GM10847 (cell line): ENCODE data around the gene MOB3B.

Experiments
- POLR2A ChIP-seq: IDR thresholded peaks from 2 replicates; pipeline ENCODE4 v1.6.1; 2011; ENCODE audit not compliant: insufficient read length; ENCODE audit errors: extremely low read depth

Gene MOB3B

DNA sequence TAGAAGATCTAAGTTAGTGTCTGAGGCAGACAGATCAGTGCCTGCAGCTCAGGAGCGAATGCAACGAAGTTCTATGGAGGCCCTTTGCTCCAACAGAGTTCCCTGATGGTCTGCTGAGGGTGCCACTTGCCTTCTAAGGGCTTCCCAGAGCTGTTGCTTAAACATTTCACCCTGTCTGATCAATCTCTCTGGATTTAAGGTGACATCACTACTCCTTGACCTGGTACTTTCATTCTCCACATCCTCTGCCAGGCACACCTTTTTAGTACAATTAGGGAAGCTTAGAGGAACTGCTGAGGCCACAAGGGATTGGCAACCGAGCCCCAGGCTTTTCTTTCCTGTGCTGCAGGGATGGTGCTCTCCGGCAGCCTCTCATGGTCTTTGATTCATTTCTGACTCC is 99.7 kb downstream of the MOB3B start:
- no peak for TF ChIP-seq POLR2A

DNA sequence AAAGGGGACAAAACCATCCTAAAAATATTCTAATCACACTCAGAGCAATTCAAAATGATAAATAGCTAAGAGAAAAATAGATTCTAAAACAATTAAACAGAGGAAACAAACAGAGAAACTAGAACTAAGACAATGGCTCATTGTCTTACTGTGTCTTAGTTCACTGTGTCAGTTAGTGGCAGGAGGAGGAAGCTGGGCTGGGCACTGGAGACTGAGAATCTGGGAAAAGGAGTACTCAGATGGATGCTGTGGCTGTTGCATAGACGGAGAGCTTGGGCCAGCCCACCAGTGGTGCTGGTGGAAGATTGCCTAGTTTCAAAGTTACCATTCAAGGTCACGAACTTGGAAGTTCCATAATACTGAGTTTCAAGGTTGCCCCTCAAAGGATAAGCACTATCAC is 100.2 kb downstream of the MOB3B start:
- no peak for TF ChIP-seq POLR2A

DNA sequence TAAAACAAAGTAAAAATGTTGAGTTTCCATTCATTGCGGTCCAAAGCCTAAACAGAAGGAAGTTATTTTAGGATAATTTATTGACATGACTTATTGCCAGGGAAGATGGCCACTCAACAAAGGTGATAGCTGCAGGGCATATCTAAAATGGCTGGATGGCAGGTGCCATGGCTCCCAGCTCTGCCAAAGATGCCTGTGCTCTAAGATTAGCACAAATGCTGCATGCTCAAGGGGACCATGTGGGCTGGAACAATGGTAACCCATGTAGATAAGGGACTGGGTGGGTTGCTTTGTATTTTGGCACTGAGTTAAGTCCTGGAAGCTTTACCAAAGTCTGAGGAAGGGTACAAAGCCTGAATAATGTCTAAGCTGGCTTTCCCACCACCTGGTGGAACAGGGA is 101.1 kb downstream of the MOB3B start:
- TF ChIP-seq POLR2A = no peak

DNA sequence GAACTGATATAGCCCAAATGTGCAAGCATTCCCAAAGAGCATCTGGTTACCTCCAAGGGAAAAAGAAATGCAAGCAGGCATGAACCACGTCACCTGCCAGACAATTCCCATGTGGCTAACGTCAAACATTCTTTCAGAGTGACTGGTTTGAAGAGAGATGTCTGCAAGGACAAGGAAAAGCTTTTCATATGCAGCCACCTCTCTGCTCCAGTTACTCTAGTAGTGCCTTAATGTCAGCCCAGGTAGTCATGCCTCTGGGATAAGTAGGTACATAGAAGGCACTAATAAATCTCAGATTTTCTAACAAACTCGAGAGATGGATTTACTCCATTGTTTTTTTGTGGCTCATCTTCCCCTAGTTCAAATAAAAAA is 102.4 kb downstream of the MOB3B start:
- TF ChIP-seq POLR2A = no peak

DNA sequence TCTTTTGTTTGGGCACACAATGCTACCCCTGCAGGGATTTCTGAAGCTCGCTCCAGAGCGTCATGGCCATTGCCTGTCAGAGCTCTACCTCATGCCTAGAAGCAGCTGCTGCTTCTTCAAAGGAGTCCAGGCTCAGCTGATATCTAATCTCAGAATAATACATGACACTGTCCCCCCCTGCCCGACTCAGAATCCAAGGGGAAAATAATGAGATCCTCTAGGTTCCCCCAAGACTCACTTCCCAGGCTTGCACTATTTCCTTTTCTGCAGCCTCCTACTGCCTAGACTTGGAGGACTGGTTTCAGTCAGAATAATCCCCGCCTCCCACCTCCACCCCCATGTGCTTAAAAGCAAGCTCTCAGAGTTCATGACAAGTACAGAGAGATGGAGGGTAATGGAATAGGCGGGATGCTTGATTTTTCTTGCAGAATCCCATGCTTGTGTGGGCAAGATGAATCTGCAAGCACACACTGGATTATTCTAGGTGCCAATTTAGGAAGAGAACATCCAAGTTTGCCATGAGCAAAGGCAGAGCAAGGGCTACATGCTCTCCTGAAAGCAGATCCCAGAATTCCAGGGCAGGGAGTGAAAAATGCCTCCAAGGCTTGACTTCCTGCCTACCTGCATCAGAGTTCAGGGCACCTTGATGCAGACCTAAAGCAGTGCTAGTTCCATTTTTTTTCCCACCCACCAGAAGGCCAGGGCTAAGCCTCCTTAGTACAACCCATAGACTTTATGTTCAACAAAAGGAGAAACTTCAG is 102.9 kb downstream of the MOB3B start:
- TF ChIP-seq POLR2A = no peak

DNA sequence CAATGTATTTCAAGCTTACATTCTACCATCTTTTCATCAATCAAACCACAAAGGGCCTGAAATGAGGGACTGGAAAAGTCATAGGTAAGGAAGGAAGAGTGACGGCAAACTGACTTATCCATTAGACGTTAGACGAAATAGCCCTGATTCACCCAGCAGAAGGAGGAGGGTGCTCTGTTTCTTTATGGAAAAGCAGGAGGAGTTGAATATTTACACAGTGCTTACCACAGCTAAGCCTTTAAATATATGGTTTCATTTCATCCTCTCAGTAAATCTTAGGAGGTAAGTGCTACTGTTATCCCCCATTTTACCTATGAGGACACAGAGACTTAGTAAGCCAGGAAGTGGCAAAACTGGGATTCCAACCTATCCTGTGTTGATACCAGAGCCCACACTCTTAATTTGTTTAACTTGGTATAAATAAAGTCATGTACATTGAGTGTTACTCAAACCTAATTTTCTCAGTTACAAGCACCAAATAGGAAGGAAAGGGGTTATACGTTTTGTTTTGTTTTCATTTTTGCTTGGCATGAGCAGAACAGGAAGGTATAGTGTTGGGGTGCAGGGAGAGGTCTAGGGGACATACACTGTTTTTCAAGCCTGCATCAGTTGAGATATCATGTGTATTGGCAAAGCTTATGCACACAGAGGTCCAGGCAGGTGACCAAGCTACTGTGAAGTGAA is 103.6 kb downstream of the MOB3B start:
- no peak for TF ChIP-seq POLR2A

DNA sequence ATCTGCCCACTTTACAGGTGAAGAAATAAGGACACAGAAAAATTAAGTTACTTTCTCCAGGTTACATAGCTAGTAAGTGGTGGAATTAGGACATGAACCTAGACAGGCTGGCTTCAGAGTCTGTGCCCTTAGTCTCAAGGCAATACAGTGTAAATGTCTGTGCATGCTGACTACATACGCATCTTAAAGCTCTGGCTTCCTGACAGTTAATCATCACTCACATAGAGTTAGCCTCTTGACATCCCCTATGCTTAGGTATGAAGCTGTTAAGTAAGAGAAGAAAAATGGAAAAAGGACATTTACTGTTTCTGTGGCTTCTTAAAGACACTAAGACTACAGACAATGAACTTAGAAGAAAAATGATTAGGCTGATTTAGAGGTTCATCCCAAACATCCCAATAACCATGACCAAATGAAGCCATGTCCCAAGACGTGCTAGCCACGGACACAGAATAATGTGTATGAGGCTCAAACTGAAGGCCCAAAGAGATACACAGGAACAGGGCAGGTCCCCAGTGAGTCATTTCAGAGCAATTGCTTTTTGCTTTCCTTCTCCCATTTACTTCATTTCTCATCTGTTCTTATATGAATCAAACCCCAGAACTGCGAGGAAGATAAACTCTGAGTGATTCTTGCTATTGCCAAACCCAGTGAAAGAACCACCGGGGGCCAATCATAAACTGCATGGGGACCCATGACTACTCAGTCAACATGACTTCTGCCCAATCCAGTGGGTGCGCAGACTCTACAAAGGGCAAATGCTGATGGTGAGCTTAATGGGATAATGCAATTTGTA is 105.5 kb downstream of the MOB3B start:
- no peak for TF ChIP-seq POLR2A

DNA sequence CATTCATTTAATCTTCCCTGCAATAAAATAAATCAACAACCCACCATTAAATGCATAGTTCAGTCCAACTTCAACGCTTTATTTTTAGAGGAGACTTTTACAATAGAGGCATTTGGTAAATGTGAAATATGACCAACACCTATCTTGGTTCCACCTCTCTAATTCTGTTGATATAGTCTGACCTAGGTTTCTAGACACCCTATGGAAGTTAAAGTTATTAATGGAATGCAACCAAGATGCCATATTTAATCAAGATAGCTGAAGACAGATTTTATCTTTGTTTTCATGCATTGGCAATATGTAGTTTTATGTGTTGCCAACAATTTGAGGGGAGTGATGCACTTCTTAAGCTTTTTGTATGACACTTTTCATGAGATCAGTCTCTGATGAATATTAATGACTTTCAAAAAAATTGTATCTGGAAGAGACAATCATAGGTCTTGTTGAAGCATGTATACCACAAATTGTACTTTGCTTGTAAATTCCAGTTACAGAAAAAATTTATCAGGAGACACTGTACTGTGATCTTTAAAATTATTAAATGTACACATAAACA is 107.3 kb downstream of the MOB3B start:
- TF ChIP-seq POLR2A = no peak

DNA sequence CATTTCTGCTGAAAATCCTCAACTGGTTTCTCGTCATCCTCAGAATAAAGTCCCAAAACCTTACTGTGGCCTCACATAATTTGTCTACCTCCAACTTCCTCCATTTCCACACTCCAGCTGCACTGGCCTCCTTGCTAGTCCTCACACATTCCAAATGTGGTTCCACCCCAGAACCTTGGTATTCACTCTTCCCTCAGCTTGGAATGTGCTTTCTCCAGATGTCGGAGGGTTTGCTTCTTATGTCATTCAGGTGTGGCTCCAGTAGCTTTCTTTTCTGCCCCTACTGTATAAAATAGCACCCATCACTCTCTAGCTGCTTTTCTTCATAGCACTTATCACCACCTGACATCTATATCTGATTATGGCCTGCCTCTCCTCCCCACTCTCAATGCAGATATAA is 108.0 kb downstream of the MOB3B start:
- no peak for TF ChIP-seq POLR2A

DNA sequence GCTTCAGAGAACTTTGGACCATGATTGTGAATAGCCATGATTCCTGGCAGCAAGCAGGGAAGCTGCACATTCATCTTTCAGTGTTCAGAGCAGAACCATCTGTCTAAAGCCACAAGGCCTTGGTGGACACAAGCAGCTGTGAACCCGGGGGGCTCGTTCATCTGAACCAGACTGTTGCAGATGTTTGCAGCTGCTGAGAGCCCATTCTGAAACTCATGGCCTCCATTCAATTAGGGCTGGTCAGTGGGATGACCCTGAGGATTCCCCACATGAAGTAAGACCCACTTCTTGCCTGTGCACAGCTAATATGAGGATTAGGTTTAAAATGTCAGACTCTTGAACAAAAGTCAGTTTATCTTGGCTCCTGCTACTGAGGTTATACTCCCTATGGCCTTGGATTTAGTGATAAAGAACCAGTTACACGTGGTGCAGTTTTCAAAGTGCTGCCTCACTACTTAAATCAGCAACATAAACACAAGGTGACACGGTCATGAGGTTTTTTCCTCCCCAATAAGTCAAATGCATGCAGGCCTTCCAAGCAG is 115.3 kb downstream of the MOB3B start:
- TF ChIP-seq POLR2A = no peak

DNA sequence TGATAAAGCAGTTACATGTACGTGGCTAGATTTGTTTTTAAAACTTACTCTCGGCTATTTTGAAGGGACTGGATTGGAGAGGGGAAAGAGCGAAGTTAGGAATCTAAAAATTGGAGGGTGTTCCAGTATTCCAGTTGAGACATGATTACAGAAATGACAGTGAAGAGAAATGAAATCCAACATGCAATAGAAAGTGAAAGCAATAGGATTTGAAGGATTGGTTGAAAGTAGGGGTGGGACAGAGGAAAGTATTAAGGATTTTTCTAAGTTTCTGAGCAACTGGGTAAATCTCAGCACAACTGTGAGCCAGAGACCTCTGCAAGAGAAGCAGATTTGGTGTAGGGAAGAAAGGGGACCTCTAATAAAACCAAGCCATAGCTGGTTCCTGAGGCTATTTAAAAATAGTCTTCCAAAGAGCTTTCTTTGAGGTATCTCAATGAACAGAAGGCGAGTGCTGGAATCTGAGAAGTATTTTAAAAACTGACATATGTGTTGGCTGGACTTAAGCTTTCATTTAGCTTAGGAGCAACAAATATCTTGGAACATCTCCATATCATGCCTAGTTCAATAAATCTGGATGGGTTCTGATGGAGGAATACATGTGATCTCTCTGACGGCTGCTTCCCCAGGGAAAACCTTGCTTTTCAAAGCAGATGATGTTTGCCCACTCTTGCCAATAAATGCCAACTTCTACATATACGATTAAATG is 115.9 kb downstream of the MOB3B start:
- no peak for TF ChIP-seq POLR2A

DNA sequence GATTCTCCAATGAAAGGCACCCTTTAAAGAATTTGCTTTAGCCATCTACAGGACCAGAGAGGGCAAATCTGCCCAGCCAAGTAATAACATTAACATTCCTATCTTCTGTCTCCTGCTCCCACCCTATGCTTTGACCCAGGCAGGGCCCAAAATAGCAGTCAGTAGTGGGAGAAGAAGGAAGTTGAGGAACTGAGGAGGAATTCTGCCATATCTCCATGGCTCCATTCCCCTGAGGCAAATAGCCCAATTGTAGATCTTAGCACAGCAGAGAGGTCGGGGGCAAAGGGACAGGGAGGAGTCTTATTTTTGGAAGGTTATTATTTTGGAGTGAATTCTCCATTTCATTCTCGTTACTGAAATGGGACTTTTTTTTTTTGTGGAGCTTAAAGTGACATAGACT is 116.7 kb downstream of the MOB3B start:
- no peak for TF ChIP-seq POLR2A

DNA sequence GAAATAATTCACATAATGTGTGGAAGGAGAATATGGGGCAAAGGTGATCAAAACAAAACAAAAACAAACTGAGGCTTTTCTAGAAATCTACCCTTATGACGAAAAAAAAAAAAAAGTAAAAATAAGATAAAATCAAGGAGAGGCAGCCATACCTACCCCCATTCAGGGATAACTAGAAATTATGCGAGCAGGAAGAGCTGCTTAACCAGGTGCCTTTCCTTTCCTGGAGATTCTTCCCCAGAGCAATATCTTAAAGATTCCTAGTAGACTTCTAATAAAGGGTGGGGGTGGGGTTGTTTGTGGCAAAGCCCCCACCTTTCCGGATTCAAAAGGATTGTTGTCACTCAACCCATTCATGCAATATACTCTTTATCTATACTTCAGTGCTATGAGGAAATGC is 117.5 kb downstream of the MOB3B start:
- no peak for TF ChIP-seq POLR2A

DNA sequence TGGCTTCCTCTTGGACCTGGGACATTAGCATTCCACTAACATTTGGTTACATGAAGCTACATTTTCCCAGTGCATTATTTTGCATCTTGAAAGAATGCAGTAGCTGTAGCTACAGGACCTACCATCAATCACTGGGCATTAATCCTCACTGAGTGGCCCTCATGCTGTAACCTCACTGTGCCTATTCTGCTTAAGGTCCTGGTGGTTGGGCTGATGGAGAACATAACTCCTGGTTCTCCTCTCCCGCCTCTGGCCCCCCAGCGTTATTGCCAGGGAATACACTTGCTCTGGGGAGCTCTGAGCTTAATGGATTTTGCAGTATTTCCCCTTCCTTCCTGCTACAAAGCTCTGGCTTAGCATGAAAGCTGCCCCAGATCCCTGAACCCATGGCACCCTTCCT is 121.1 kb downstream of the MOB3B start:
- TF ChIP-seq POLR2A = no peak

DNA sequence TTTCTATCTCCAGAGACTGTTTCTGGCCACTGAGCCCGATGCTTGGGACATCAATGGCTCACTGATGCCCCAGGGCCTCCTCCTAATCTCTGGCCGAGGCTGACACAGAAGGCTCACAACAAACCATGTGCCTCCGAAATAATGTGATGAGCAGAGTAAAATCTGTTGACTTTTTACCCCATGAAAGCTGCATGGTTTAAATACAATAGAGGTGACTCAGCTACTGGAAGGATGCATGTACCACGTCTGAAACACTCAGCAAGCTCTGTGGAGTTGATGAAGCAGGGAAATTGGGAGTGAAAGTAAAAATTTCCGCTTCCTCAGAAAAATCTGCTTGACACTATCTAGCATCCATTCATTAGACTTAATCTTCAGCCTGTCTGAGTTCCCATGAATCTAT is 121.6 kb downstream of the MOB3B start:
- no peak for TF ChIP-seq POLR2A

DNA sequence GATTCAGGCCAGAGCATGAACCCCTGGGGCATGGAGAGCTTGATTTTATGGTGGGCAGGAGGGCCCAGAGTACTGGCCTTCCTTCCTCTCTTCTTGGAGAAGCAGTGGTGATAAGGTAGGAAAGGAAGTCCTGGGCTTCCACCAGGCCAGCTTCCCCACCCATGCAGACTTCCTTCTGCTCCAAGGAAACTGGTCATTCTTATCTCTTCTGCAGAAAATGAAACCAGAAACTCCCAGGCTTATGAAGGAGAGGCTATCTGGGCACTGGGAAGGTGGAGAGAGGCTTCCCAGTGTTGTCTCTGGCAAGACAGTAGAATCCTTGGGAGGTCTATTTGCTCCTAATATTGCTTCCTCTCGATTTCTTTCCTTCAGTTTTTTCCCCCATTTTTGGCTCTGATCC is 122.1 kb downstream of the MOB3B start:
- no peak for TF ChIP-seq POLR2A

DNA sequence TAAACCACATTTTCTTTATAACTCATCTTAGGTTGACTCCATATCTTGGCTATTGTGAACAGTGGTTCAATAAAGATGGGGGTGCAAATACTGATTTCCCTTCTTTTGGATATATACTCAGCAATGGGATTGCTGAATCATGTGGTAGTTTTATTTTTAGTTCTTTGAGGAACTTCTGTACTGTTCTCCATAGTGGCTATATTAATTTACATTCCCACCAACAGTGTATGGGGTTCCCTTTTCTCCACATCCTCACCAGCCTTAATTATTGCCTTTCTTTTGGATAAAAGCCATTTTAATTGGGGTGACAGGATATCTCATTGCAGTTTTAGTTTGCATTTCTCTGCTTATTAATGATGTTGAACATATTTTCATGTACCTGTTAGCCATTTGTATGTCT is 125.0 kb downstream of the MOB3B start:
- TF ChIP-seq POLR2A = no peak
